ENCODE results near the gene TRIM66.
A peak's percentile ranks its signal among the peaks of the same experiment; 100 is the strongest.

The TRIM66 gene

DNA sequence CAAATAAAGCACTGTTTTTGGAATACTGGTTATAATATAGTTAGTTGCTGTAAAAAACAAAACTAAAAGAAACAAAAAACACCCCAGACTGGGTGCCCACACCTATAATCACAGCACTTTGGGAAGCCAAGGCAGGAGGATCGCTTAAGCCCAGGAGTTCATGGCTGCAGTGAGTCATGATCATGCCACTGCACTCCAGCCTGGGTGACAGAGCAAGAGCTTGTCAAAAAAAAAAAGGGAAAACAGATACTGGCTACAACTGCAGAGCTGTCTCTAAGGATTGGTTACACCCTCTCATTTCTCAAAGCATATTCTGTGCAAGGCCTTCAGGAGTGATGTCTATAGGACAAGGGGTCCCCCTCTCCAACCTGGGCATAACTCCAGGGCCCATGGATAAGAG lies 73.8 kb downstream of the TRIM66 start:
- Histone ChIP-seq H3K9me3 (ENCODE audit: insufficient read depth, low read length, severe bottlenecking) (no peaks in the 10 kb centered on the region), H3K9ac (ENCODE audit: low read depth, low read length) (no peak overlapping the region), H3K27me3 (ENCODE audit: insufficient read depth, low read length, poor library complexity) (peaks cover 21% of the 10 kb centered on the region), H4K20me1 (ENCODE audit: insufficient read depth, low read length) (no peaks in the 10 kb centered on the region), H3K27ac (ENCODE audit: low read length) (no peak overlapping the region), H3K79me2 (ENCODE audit: insufficient read depth, low read length) (no peaks in the 10 kb centered on the region), H3K36me3 (ENCODE audit: insufficient read depth, low read length) (no peaks in the 10 kb centered on the region), H3K4me1 (ENCODE audit: insufficient read depth, low read length) (no peaks in the 10 kb centered on the region), H3K4me2 (ENCODE audit: insufficient read depth, low read length) (no peak overlapping the region), H2AFZ (ENCODE audit: low read depth, low read length) (no peak overlapping the region), H3K4me3 (ENCODE audit: low read depth in 1 of 2, low read length in 2 of 2) (no peak overlapping the region)
- ATAC-seq (ENCODE audit: insufficient read depth, low read depth) (no peak), DNase-seq (no peak)
- TF ChIP-seq CTCF (IDR thresholded peaks at IDR 0.05; ENCODE audit: borderline replicate concordance, extremely low read depth, low read length, poor library complexity, severe bottlenecking) (no peak), EZH2 (IDR thresholded peaks at IDR 0.05; ENCODE audit: borderline replicate concordance, low read depth, low read length, severe bottlenecking) (no peak)

DNA sequence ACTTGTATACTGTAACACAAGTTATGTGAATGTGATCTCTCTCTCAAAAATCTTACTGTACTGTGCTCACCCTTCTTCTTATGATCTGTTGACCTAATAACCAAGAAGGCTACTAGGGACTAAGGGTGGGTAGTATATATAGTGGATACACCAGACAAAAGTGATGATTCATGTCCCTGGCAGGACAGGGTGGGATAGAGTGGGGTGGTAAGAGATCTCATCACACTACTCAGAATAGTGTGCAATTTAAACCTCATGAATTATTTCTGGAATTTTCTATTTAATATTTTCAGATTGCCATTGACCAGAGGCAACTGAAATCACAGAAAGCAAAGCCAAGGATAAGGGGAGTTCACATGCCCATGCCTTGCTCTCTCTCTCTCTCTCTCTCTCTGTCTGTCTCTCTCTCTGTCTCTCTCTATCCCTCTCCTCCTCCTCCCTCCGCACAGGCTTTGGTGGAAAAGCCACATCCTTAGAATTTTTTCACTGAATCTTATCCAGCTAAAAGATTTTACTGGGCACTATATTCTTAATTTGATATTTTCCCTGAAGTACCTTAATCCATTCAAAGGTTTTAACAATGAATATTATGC lies 76.4 kb downstream of the TRIM66 start:
- ATAC-seq (ENCODE audit: insufficient read depth, low read depth) (no peak), DNase-seq (no peak)
- Histone ChIP-seq H3K27me3 (ENCODE audit: insufficient read depth, low read length, poor library complexity) (peaks cover 25% of the 10 kb centered on the region), H4K20me1 (ENCODE audit: insufficient read depth, low read length) (no peaks in the 10 kb centered on the region), H2AFZ (ENCODE audit: low read depth, low read length) (no peak overlapping the region), H3K4me2 (ENCODE audit: insufficient read depth, low read length) (no peak overlapping the region), H3K36me3 (ENCODE audit: insufficient read depth, low read length) (no peaks in the 10 kb centered on the region), H3K9me3 (ENCODE audit: insufficient read depth, low read length, severe bottlenecking) (no peaks in the 10 kb centered on the region), H3K4me3 (ENCODE audit: low read depth in 1 of 2, low read length in 2 of 2) (no peak overlapping the region), H3K9ac (ENCODE audit: low read depth, low read length) (no peak overlapping the region), H3K4me1 (ENCODE audit: insufficient read depth, low read length) (no peaks in the 10 kb centered on the region), H3K27ac (ENCODE audit: low read length) (no peak overlapping the region), H3K79me2 (ENCODE audit: insufficient read depth, low read length) (no peaks in the 10 kb centered on the region)
- TF ChIP-seq CTCF (IDR thresholded peaks at IDR 0.05; ENCODE audit: borderline replicate concordance, extremely low read depth, low read length, poor library complexity, severe bottlenecking), result no peak
- TF ChIP-seq EZH2 (IDR thresholded peaks at IDR 0.05; ENCODE audit: borderline replicate concordance, low read depth, low read length, severe bottlenecking), result no peak

DNA sequence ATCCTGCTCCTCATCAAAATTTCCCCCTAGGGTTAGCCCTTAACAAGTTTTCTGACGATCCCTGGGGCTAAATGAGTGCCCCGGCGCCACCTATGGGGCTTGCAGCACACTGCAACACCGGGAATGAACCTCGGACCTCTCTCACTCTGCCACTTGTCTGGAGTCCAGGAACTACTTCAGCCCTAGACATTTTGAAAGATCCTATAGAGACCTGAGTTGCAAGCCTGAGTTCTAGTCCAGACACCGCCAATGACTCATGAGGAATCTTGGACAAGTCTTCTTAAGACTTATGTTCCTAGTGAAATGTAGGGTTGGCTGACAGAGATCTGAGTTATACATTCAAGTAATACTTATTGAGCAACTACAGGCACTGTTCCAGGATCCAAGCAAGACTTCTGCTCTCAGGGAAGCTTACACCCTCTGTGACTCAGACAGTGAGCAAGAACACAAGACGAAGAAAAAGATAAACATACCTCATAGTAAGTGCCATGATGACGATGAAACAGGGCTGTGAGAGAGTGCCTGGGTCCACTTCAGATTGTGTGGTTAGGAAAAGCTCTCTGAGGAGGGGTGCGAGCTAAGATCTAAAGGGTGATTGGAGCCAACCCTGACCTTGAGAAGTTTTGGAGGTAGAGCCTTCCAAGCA lies 78.3 kb downstream of the TRIM66 start:
- Histone ChIP-seq H3K27ac (ENCODE audit: low read length) (no peak overlapping the region), H2AFZ (ENCODE audit: low read depth, low read length) (no peak overlapping the region), H3K79me2 (ENCODE audit: insufficient read depth, low read length) (no peaks in the 10 kb centered on the region), H3K9me3 (ENCODE audit: insufficient read depth, low read length, severe bottlenecking) (no peaks in the 10 kb centered on the region), H3K36me3 (ENCODE audit: insufficient read depth, low read length) (no peaks in the 10 kb centered on the region), H3K27me3 (ENCODE audit: insufficient read depth, low read length, poor library complexity) (peaks cover 25% of the 10 kb centered on the region), H3K4me2 (ENCODE audit: insufficient read depth, low read length) (no peak overlapping the region), H3K4me3 (ENCODE audit: low read depth in 1 of 2, low read length in 2 of 2) (no peak overlapping the region), H3K4me1 (ENCODE audit: insufficient read depth, low read length) (no peaks in the 10 kb centered on the region), H4K20me1 (ENCODE audit: insufficient read depth, low read length) (no peaks in the 10 kb centered on the region), H3K9ac (ENCODE audit: low read depth, low read length) (no peak overlapping the region)
- TF ChIP-seq EZH2 (IDR thresholded peaks at IDR 0.05; ENCODE audit: borderline replicate concordance, low read depth, low read length, severe bottlenecking), result no peak
- TF ChIP-seq CTCF (IDR thresholded peaks at IDR 0.05; ENCODE audit: borderline replicate concordance, extremely low read depth, low read length, poor library complexity, severe bottlenecking), result peak; percentile 82
- DNase-seq (peak; percentile 47), ATAC-seq (ENCODE audit: insufficient read depth, low read depth) (peak; percentile 79)
